GM12874 (cell line): Measurements from ENCODE around the gene CNTNAP2.

ENCODE experiments used
- TF ChIP-seq, protein P1 (sequence below): IDR thresholded peaks from 2 replicates; pipeline ENCODE4 v1.5.1; 2011; ENCODE audit warnings: low read depth, mild to moderate bottlenecking, control low read depth, low read length, moderate library complexity; ENCODE audit not compliant: insufficient read depth

CNTNAP2 gene

DNA sequence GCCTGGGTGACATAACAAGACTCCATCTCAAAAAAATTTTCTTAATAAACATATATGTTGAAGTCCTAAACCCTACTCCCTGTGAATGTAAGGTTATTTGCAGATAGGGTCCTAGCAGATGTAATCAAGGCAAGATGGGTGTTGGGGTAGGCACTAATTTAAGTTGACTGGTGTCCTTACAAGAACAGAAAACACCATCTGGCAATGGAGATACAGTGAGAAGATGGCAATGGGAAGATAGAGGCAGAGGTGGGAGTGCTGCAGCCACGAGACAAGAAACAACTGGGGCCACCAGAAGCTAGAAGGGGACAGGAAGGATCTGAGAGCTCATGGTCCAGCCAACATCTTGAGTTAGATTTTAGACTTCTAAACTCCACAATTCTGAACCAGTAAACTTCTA lies 606.4 kb downstream of the CNTNAP2 start:
- TF ChIP-seq, protein P1, sequence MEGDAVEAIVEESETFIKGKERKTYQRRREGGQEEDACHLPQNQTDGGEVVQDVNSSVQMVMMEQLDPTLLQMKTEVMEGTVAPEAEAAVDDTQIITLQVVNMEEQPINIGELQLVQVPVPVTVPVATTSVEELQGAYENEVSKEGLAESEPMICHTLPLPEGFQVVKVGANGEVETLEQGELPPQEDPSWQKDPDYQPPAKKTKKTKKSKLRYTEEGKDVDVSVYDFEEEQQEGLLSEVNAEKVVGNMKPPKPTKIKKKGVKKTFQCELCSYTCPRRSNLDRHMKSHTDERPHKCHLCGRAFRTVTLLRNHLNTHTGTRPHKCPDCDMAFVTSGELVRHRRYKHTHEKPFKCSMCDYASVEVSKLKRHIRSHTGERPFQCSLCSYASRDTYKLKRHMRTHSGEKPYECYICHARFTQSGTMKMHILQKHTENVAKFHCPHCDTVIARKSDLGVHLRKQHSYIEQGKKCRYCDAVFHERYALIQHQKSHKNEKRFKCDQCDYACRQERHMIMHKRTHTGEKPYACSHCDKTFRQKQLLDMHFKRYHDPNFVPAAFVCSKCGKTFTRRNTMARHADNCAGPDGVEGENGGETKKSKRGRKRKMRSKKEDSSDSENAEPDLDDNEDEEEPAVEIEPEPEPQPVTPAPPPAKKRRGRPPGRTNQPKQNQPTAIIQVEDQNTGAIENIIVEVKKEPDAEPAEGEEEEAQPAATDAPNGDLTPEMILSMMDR: no peak

DNA sequence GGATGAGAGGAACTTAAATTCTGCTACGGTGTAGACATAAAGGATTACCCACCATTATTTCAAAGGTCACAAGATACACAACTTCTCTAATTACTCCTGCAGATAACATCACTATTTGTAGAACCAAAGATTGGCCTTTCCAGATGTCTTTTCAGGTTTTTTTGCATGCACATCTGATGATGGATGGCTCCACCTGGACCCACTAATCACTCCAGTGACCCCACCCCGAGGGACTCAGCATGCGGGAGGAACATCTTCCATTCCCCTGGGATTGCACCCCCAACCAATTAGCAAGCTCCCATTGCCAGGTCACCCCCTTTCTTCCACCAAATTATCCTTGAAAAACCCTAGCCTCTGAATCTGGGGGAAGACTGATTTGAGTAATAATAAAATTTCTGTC lies 608.9 kb downstream of the CNTNAP2 start:
- TF ChIP-seq, protein P1: no peak

DNA sequence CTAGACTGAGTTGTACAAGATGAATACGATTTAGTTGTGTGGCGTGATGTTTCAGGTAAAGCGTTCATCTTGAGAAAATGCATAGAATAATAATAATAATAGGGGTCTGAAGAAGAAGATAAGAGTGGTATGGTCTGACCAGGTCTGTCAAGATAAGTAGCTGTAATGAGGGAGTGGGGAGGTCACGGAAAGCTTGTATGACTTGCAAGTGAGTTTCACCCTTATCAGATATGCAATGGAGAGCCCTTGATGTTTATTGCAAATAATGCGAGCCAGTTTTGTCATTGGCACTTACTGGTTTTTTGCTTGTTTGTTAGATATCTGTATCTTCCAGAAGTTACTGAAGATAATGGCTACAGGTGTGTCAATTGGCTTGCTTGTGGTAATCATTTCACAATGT lies 611.5 kb downstream of the CNTNAP2 start:
- TF ChIP-seq, protein P1: no peak

DNA sequence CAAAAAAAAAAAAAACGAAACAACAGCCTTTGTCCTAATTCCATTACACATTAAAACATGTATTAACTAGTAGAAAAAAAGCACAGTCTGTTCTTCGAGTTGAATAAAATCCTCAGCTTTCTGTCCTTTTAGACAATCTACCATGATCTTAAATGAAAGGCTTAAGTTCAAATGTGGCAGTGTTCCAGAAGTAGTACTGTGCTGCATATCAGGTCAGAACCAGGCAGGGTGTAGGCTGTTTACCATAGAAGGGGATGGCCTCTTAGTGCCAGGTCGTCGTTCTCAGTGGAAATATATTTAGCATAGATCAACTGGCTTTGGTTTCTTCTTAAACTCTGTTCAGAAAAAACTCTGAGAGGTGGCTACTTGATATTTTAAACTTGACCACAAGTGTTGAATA lies 612.0 kb downstream of the CNTNAP2 start:
- TF ChIP-seq, protein P1: no peak

DNA sequence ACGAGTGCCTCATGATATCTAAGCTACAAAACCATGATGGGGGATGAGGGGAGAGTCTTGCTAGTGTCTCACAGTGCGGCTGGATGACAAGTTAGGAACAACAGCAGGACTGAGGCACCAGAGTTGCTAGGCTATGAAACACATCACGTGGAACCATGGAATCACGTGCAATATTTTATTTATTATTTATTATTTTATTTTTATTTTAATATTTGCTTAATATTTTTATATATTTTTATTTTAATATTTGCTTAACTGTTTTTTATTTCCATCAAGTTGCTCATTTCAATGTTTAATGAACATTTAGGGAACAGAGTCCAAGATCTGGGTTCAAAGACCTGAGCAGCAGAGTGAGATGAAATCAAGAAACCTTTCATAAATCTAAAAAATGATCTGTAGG lies 614.6 kb downstream of the CNTNAP2 start:
- TF ChIP-seq, protein P1: no peak

DNA sequence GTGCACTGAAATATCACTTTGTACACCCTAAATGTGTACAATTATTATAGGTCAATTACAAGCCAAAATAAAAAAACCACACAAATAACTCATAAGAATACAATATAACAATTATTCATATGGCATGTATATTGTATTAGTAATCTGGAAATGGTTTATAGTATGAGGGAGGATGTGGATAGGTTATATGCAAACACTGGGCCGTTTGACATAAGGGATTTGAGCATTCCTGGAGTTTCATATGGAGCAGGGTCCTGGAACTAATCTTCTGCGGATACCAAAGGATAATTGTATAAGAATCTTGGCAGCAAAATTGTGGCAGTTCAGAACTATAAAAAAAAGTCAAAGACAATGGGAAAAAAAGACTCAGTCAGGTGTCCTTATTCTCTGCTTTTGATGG lies 619.4 kb downstream of the CNTNAP2 start:
- TF ChIP-seq, protein P1: no peak

DNA sequence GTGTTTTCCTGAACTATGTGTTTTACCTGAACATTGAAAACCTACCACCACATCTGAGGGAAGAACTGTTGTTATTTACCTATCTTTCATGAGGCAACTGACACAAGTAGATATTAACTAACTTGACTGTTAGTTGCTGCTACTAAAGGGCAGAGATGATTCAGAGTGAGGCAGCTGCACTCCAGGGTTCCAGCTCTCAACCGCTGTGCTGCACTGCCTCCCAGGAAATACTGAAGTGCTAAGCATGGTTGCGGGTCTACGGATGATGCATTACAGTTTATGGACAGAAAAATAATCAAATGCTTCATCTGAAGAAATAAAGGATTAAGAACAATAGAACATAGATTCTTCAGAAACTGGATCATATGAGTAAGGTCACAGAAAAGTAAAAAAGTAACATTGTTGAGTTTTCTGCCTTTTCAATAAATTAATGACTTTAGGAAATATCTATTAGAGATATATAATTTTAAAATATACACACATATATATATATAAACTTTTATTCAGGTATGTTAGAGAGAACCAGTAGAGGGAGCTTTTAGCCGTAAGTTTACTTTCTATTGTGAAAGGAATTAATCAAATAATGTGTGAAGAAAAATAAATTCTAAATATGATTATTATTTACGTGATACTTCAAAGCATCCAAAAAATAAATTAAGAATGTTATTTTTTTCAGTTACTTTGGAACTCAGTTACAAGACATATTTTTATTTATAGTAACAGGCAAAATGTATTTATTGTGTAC lies 620.0 kb downstream of the CNTNAP2 start:
- TF ChIP-seq, protein P1: no peak

DNA sequence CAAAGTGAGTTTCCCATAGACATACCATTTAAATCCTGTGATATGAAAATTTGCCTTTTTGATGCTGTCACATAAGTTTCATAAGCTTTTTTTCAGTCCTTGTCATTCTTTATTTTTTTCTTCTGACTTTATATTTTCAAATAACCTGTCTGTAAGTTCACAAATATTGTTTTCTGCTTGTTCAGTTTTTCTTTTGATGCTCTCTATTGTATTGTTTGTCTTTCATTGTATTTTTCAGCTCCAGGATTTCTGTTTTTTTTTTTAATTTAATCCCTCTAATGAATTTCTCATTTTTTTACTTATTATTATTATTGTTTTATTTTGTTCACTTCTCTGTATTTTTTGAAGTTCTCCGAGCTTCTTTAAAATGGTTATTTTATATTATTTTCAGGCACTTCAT lies 623.4 kb downstream of the CNTNAP2 start:
- TF ChIP-seq, protein P1: no peak
